ENCODE results near the gene UBB. TPM values are rescaled to one million over a fixed set of nuclear protein-coding genes. Genes with fewer than 3 reads are reported as not detected.
A peak's percentile ranks its signal among the peaks of the same experiment; 100 is the strongest.

UBB gene
- total RNA-seq (1,000 to 10,000 TPM; 1,678 to 1,690 TPM), polyA plus RNA-seq (2,132 TPM)

DNA sequence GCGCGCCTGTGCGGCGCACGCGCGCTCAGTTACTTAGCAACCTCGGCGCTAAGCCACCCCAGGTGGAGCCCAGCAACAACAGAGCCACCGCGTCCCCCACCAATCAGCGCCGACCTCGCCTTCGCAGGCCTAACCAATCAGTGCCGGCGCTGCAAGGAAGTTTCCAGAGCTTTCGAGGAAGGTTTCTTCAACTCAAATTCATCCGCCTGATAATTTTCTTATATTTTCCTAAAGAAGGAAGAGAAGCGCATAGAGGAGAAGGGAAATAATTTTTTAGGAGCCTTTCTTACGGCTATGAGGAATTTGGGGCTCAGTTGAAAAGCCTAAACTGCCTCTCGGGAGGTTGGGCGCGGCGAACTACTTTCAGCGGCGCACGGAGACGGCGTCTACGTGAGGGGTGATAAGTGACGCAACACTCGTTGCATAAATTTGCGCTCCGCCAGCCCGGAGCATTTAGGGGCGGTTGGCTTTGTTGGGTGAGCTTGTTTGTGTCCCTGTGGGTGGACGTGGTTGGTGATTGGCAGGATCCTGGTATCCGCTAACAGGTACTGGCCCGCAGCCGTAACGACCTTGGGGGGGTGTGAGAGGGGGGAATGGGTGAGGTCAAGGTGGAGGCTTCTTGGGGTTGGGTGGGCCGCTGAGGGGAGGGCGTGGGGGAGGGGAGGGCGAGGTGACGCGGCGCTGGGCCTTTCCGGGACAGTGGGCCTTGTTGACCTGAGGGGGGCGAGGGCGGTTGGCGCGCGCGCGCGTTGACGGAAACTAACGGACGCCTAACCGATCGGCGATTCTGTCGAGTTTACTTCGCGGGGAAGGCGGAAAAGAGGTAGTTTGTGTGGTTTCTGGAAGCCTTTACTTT lies at the start of gene UBB:
Gene UBB (plus strand): TSS at position 452 of the 856 bp plus-strand sequence. CDS start 817 bp downstream, outside the sequence.
- no peaks in the 10 kb centered on the region for H3K9me3 ChIP-seq (ENCODE audit: low read length)
- Mint-ChIP-seq H3K27ac (peak within 1 kb of the TSS; percentile 95 to 99 (median 98)), H3K4me3 (peak within 1 kb of the TSS; percentile 87 to 93 (median 91)), H3K36me3 (peaks cover 3 to 40% (median 12%) of the 10 kb centered on the region in 3 donors), H3K9me3 (peaks cover 0 to 5% (median 0%) of the 10 kb centered on the region in 5 donors), H3K27me3 (peaks cover 0 to 7% of the 10 kb centered on the region in 2 donors), H3K4me1 (peaks cover 34 to 47% (median 45%) of the 10 kb centered on the region in 3 donors)
- peak within 1 kb of the TSS; percentile 96 for H3K27ac ChIP-seq (ENCODE audit: low read depth, low read length)
- CTCF ChIA-PET, result interaction anchor here (0.9 to 6.7 kb wide), 5 partner anchors 16 to 155 kb away, joined by 3 to 52 read pairs (median 3); partner anchors contain the start of gene TRPV2
- peak within 1 kb of the TSS; percentile 87 for H3K4me3 ChIP-seq (ENCODE audit: low read length)
- H3K4me1 ChIP-seq (ENCODE audit: insufficient read depth, low read length), result peaks cover 14% of the 10 kb centered on the region
- POLR2A ChIA-PET, result interaction anchor here (0.6 to 2.2 kb wide), 11 partner anchors 17 to 1878 kb away, joined by 3 to 23 read pairs (median 5); partner anchors contain the start of genes CENPV, FLII, NCOR1 and TRPV2
- peaks cover 13% of the 10 kb centered on the region for H3K36me3 ChIP-seq (ENCODE audit: insufficient read depth, low read length)
- DNase-seq, result peak; percentile 92 to 98 (median 94)
- no peaks in the 10 kb centered on the region for H3K27me3 ChIP-seq (ENCODE audit: insufficient read depth, low read length, poor library complexity, severe bottlenecking)

DNA sequence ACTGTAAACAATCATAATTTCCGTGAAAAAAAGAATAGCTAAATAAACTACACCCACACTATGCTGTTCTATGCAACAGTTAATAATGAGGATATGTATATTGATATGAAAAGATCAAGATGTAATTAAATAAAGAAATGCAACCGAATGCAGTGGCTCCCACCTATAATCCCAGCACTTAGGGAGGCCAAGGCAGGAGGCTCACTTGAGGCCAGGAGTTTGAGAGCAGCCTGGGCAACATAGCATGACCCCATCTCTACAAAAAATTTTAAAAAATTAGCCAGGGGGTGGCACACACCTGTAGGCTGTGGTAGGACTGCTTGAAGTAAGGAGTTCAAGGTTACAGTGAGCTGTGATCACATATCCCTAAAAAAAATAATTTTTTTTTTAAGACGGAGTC lies 42.5 kb upstream of the UBB start:
- Mint-ChIP-seq H3K9me3 (no peaks in the 10 kb centered on the region), H3K27me3 (no peaks in the 10 kb centered on the region), H3K36me3 (peaks cover 0 to 11% (median 3%) of the 10 kb centered on the region in 3 donors), H3K4me1 (no peaks in the 10 kb centered on the region), H3K27ac (no peak overlapping the region), H3K4me3 (no peak overlapping the region)
- Histone ChIP-seq H3K27ac (ENCODE audit: low read depth, low read length) (no peak overlapping the region), H3K27me3 (ENCODE audit: insufficient read depth, low read length, poor library complexity, severe bottlenecking) (no peaks in the 10 kb centered on the region), H3K4me3 (ENCODE audit: low read length) (no peak overlapping the region), H3K4me1 (ENCODE audit: insufficient read depth, low read length) (no peaks in the 10 kb centered on the region), H3K9me3 (ENCODE audit: low read length) (no peaks in the 10 kb centered on the region), H3K36me3 (ENCODE audit: insufficient read depth, low read length) (no peaks in the 10 kb centered on the region)
- ChIA-PET CTCF (no interaction called here), POLR2A (interaction anchor here (0.6 kb wide), 1 partner anchor 11 kb away, joined by 3 read pairs; no protein-coding TSS in a partner anchor)
- no peak for DNase-seq

DNA sequence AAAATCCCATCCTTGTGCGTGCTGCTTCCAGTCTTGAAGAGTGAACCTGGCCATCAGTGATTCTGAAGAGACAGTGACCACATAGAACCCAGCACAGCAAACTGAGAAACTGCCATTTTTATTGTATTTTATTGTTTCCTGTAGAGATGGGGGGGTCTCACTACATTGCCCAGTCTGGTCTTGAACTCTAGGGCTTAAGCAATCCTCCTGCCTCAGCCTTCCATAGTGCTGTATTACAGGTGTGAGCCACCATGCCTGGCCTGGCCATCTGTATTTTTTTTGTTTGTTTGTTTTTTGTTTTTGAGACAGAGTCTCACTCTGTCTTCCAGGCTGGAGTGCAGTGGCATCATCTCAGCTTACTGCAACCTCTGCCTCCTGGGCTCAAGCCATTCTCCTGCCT lies 41.5 kb upstream of the UBB start:
- no peaks in the 10 kb centered on the region for H3K9me3 ChIP-seq (ENCODE audit: low read length)
- peak overlapping the region in 1 of 8 donors; percentile 84 for H3K27ac Mint-ChIP-seq
- no peaks in the 10 kb centered on the region for H3K27me3 ChIP-seq (ENCODE audit: insufficient read depth, low read length, poor library complexity, severe bottlenecking)
- no peak for DNase-seq
- no peaks in the 10 kb centered on the region for H3K27me3 Mint-ChIP-seq
- H3K4me3 ChIP-seq (ENCODE audit: low read length), result no peak overlapping the region
- H3K27ac ChIP-seq (ENCODE audit: low read depth, low read length), result no peak overlapping the region
- H3K4me1 ChIP-seq (ENCODE audit: insufficient read depth, low read length), result no peaks in the 10 kb centered on the region
- H3K36me3 Mint-ChIP-seq, result peaks cover 0 to 21% (median 4%) of the 10 kb centered on the region in 3 donors
- ChIA-PET POLR2A (no interaction called here), CTCF (interaction anchor here (2.7 kb wide), 1 partner anchor 24 kb away, joined by 10 read pairs; no protein-coding TSS in a partner anchor)
- H3K4me3 Mint-ChIP-seq, result no peak overlapping the region
- H3K9me3 Mint-ChIP-seq, result no peaks in the 10 kb centered on the region
- H3K36me3 ChIP-seq (ENCODE audit: insufficient read depth, low read length), result no peaks in the 10 kb centered on the region
- no peaks in the 10 kb centered on the region for H3K4me1 Mint-ChIP-seq

DNA sequence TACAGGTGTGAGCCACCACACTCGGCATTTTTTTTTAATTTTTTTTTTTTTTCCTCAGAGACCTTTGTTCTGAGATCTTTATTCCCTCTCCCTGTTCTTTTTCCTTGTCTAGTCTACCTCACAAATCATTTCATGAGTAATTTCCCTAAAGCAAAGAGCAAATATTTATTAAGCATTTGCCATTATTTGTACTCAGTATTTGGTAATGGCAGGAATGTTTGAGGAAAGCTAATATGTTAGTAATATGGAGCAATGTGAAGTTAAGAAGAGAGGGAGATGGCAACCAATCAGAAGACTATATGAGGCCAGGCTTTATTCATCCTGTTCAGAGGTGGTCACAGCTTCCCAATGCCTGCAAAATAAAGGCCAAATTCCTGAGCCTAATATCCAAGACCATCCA lies 40.9 kb upstream of the UBB start:
- ChIA-PET CTCF (interaction anchor here (2.7 kb wide), 1 partner anchor 24 kb away, joined by 10 read pairs; no protein-coding TSS in a partner anchor), POLR2A (interaction anchor here (0.6 kb wide), 1 partner anchor 1567 kb away, joined by 4 read pairs; no protein-coding TSS in a partner anchor)
- Mint-ChIP-seq H3K27me3 (no peaks in the 10 kb centered on the region), H3K27ac (peak overlapping the region in 1 of 8 donors; percentile 74), H3K4me3 (no peak overlapping the region), H3K36me3 (peaks cover 0 to 22% (median 4%) of the 10 kb centered on the region in 3 donors), H3K9me3 (no peaks in the 10 kb centered on the region), H3K4me1 (no peaks in the 10 kb centered on the region)
- no peaks in the 10 kb centered on the region for H3K27me3 ChIP-seq (ENCODE audit: insufficient read depth, low read length, poor library complexity, severe bottlenecking)
- no peak overlapping the region for H3K4me3 ChIP-seq (ENCODE audit: low read length)
- no peak for DNase-seq
- no peak overlapping the region for H3K27ac ChIP-seq (ENCODE audit: low read depth, low read length)
- H3K9me3 ChIP-seq (ENCODE audit: low read length), result no peaks in the 10 kb centered on the region
- H3K36me3 ChIP-seq (ENCODE audit: insufficient read depth, low read length), result no peaks in the 10 kb centered on the region
- H3K4me1 ChIP-seq (ENCODE audit: insufficient read depth, low read length), result no peaks in the 10 kb centered on the region

DNA sequence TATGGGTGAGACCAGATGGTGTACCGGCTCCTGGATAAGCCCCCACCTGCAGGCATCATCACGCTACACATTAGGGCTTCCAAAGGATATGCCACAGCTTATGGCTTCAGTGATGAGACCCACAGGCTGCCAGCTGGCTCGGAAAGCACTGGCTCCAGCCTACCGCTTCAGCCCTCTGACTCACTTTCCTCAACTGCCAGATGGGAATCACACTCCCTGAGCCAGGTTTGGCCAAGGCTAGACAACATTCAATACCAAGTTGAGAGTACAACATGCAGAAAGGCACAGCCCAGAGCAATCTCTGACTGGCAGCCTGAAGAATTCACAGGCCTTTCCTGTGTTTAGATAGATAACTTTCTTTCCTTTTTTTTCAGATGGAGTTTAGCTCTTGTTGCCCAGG lies 37.9 kb upstream of the UBB start:
- Mint-ChIP-seq H3K27me3 (no peaks in the 10 kb centered on the region), H3K4me3 (no peak overlapping the region), H3K4me1 (no peaks in the 10 kb centered on the region), H3K9me3 (no peaks in the 10 kb centered on the region), H3K36me3 (peaks cover 0 to 29% (median 4%) of the 10 kb centered on the region in 3 donors), H3K27ac (peak overlapping the region in 2 of 8 donors; percentile 62 to 81)
- Histone ChIP-seq H3K4me3 (ENCODE audit: low read length) (no peak overlapping the region), H3K27me3 (ENCODE audit: insufficient read depth, low read length, poor library complexity, severe bottlenecking) (no peaks in the 10 kb centered on the region), H3K9me3 (ENCODE audit: low read length) (no peaks in the 10 kb centered on the region), H3K36me3 (ENCODE audit: insufficient read depth, low read length) (no peaks in the 10 kb centered on the region), H3K4me1 (ENCODE audit: insufficient read depth, low read length) (no peaks in the 10 kb centered on the region), H3K27ac (ENCODE audit: low read depth, low read length) (no peak overlapping the region)
- ChIA-PET CTCF (interaction anchor here (1.5 to 2.7 kb wide), 2 partner anchors 10 to 21 kb away, joined by 4 to 15 read pairs; partner anchors contain the start of gene CENPV), POLR2A (no interaction called here)
- DNase-seq, result no peak

DNA sequence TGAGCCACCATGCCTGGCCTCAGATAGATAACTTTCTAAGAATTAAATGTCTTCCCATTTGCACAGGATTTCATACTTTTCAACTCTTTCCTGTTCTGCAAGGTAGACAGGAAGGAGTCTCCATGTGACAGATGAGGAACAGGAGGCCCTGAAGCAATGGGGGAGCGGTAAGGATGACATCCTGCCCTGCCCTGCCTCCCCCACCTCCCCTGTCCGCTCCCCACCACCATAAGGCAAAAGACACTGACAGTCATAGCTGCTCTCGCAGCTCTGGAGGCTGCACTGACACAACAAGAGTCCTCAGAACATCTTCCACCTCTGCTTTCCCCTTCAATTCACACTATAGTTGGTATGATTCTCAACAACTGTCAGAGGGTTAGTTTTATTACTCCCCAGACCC lies 37.3 kb upstream of the UBB start:
- H3K27ac ChIP-seq (ENCODE audit: low read depth, low read length), result no peak overlapping the region
- H3K36me3 ChIP-seq (ENCODE audit: insufficient read depth, low read length), result no peaks in the 10 kb centered on the region
- H3K4me1 Mint-ChIP-seq, result no peaks in the 10 kb centered on the region
- peak overlapping the region in 2 of 8 donors; percentile 46 to 54 for H3K27ac Mint-ChIP-seq
- H3K4me1 ChIP-seq (ENCODE audit: insufficient read depth, low read length), result no peaks in the 10 kb centered on the region
- H3K4me3 ChIP-seq (ENCODE audit: low read length), result no peak overlapping the region
- no peak overlapping the region for H3K4me3 Mint-ChIP-seq
- H3K27me3 ChIP-seq (ENCODE audit: insufficient read depth, low read length, poor library complexity, severe bottlenecking), result no peaks in the 10 kb centered on the region
- no peak for DNase-seq
- H3K9me3 Mint-ChIP-seq, result no peaks in the 10 kb centered on the region
- no peaks in the 10 kb centered on the region for H3K9me3 ChIP-seq (ENCODE audit: low read length)
- CTCF ChIA-PET, result interaction anchor here (1.5 to 2.7 kb wide), 2 partner anchors 10 to 20 kb away, joined by 4 to 15 read pairs; partner anchors contain the start of gene CENPV
- H3K36me3 Mint-ChIP-seq, result peaks cover 0 to 29% (median 2%) of the 10 kb centered on the region in 3 donors
- POLR2A ChIA-PET, result no interaction called here
- no peaks in the 10 kb centered on the region for H3K27me3 Mint-ChIP-seq

DNA sequence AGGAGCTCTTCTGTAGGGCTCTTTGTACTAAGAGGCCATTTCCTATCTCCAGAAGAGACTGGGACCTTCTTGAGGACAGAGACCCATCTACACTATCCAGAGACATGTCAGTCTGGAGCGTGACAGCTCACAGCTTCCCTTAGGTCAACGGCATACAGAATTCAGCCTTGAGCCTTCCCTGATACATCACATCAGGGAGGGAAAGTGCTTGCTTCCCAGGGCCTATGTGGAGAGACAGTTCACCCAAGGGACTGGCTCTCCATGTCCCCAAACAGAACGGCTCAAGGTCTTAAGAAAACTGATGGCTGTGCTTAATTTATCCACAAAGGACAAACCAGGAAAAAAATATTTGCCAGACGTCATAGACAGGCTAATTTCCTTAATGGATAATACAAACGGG lies 35.3 kb upstream of the UBB start:
- Mint-ChIP-seq H3K4me3 (no peak overlapping the region), H3K4me1 (no peaks in the 10 kb centered on the region), H3K36me3 (peaks cover 0 to 40% (median 2%) of the 10 kb centered on the region in 3 donors), H3K27me3 (no peaks in the 10 kb centered on the region), H3K9me3 (no peaks in the 10 kb centered on the region), H3K27ac (no peak overlapping the region)
- DNase-seq, result no peak
- CTCF ChIA-PET, result interaction anchor here (1.0 to 2.7 kb wide), 2 partner anchors 8 to 18 kb away, joined by 3 to 15 read pairs; partner anchors contain the start of gene CENPV
- no peak overlapping the region for H3K27ac ChIP-seq (ENCODE audit: low read depth, low read length)
- no peaks in the 10 kb centered on the region for H3K36me3 ChIP-seq (ENCODE audit: insufficient read depth, low read length)
- no peaks in the 10 kb centered on the region for H3K27me3 ChIP-seq (ENCODE audit: insufficient read depth, low read length, poor library complexity, severe bottlenecking)
- no peaks in the 10 kb centered on the region for H3K9me3 ChIP-seq (ENCODE audit: low read length)
- POLR2A ChIA-PET, result no interaction called here
- H3K4me1 ChIP-seq (ENCODE audit: insufficient read depth, low read length), result no peaks in the 10 kb centered on the region
- H3K4me3 ChIP-seq (ENCODE audit: low read length), result no peak overlapping the region

Data from CD8-positive, alpha-beta memory T cell (primary cell).